Activated T-helper 1 cell treated with Interleukin-2 at 50 U/mL for 16 hours (primary cell): ENCODE data around the gene KANSL1.
"Not testable (repeated sequence)": the region's sequence is repeated elsewhere in the genome, so short reads cannot be mapped to it uniquely, and the experiment has no call there.

Source experiments
- DNase-seq: peaks from one replicate; pipeline ENCODE4 v3.0.0-alpha.2; 2020; ENCODE audit warnings: low read depth

Gene KANSL1

GRCh38 chr17:46023783-46024388 lies 169.3 kb downstream of the KANSL1 start:
- no peak for DNase-seq

GRCh38 chr17:46023366-46023765 lies 169.9 kb downstream of the KANSL1 start:
- DNase-seq: not testable (repeated sequence)

- DNase-seq: no peak
Measured at GRCh38 chr17:46020998-46021397, 172.2 kb downstream of the KANSL1 start.

- peak; percentile 41 for DNase-seq
Measured at GRCh38 chr17:46020023-46020761, 173.0 kb downstream of the KANSL1 start.

- not testable (repeated sequence) for DNase-seq
Measured at GRCh38 chr17:46019408-46019925, 173.8 kb downstream of the KANSL1 start.

- DNase-seq: no peak
Measured at GRCh38 chr17:46013502-46014165, 179.6 kb downstream of the KANSL1 start.

- DNase-seq: no peak
Measured at GRCh38 chr17:46013127-46013501, 180.1 kb downstream of the KANSL1 start.

- DNase-seq: no peak
Measured at GRCh38 chr17:46012506-46013079, 180.6 kb downstream of the KANSL1 start.

- no peak for DNase-seq
Measured at GRCh38 chr17:46011711-46012505, 181.3 kb downstream of the KANSL1 start.

- DNase-seq: no peak
Measured at GRCh38 chr17:46010597-46011186, 182.5 kb downstream of the KANSL1 start.

GRCh38 chr17:46009681-46010596 lies 183.3 kb downstream of the KANSL1 start:
- no peak for DNase-seq

- DNase-seq: no peak
Measured at GRCh38 chr17:46008591-46008990, 184.6 kb downstream of the KANSL1 start.

GRCh38 chr17:46007461-46007965 lies 185.7 kb downstream of the KANSL1 start:
- DNase-seq: no peak

GRCh38 chr17:46006082-46006481 lies 187.1 kb downstream of the KANSL1 start:
- not testable (repeated sequence) for DNase-seq

- DNase-seq: no peak
Measured at GRCh38 chr17:46003907-46004748, 189.1 kb downstream of the KANSL1 start.

- DNase-seq: no peak
Measured at GRCh38 chr17:46002973-46003316, 190.3 kb downstream of the KANSL1 start.

- peak; percentile 52 for DNase-seq
Measured at GRCh38 chr17:46002311-46002972, 190.8 kb downstream of the KANSL1 start.

- DNase-seq: no peak
Measured at GRCh38 chr17:46001390-46002310, 191.6 kb downstream of the KANSL1 start.
